Measurements from ENCODE around the gene CHRNB4. TPM values are rescaled to one million over a fixed set of nuclear protein-coding genes. Genes with fewer than 3 reads are reported as not detected.
A peak's percentile ranks its signal among the peaks of the same experiment; 100 is the strongest.

Gene CHRNB4
- total RNA-seq, 1 donor from 2014 or later, result not detected

- no peak for DNase-seq
Measured at GRCh38 chr15:78630886-78631633, 9.9 kb downstream of the CHRNB4 start.

DNA sequence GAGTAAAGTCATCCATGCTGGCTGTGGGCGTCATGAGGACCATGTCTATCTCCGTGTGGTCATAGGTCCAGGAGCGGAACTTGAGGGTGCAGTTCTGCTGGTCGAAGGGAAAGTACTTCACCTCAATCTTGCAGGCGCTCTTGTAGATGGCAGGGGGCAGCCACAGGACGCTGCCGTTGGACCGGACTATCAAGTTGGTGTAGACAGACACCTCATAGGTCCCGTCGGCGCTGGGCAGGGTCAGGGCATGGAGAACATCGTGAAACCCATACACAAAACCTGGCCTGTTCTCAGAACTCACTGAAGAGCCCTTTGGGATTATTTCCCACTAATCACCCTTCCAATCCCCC is 11.3 kb downstream of the CHRNB4 start:
- no peak for DNase-seq

- no peak for DNase-seq
Measured at GRCh38 chr15:78629031-78629715, 11.8 kb downstream of the CHRNB4 start.

DNA sequence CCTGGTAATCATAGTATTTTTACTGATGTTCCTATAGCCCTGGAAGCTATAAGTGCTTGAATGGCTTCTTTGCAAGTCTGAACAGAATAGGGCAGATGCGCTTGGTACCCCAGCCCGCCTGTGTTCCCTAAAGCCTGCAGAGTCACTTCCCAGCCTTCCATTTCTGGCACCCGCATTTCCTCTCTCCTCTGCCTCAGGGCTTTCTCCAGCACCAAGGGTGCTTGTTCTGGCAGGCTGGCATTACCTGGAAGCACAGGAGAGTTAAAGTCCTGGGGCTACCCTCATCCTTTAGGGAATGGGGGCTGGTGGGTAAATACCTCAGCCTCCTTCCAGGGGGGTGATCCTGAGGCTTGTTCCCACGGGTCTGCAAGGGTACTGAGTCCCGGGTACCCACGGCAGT is 12.8 kb downstream of the CHRNB4 start:
- DNase-seq, result no peak

DNA sequence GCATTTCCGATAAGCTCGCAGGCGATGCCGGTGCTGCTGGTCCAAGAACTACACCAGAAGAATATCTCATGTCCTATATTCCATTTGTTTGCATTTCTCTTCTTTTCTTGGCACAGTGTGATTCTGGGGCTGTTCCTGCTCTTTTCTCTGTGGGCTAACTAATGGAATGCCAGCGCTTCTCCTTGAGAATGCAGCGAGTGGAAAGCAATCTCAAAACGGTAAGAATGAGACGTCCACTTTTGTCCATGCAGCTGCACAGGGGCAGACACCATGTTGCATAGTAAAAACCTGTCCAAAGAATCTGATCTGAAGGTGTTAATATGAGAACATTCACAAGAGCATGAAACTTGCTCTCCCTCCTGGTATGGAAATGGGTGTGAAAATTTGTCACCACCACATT is 13.7 kb downstream of the CHRNB4 start:
- no peak for DNase-seq

- DNase-seq, result no peak
Measured at GRCh38 chr15:78626381-78626995, 14.5 kb downstream of the CHRNB4 start.

DNA sequence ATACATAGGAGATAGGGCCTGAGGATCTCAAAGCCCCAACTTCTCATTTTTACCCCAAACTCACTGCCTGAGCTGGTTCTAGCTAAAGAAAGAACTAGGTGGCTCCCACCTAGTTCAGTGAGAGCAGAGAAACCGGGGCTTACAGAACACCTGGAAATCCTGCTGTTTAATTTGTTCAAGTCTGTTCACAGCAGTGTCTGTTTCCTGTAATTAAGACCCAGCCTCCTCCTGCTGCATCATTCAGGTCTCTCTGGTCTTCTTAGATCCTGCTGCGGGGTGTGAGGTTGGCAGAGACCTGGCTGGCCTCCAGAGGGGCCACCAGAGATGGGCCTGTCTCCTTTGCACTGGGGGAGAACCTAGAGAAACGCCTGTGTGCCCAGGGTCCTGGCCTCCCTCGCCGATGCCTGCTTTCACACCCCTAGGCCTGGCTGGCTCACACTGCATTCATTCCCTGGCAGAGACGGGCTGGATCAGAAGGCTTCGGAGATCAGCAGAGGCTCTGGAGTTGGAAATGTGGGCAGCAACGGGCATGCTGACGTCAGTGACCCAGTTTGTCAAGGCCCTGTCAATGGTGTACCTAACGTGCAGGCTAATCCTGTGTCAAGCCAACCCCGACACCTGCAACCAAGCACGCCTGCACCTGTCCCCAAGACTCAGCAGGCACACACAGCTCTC is 15.3 kb downstream of the CHRNB4 start:
- no peak for DNase-seq

DNA sequence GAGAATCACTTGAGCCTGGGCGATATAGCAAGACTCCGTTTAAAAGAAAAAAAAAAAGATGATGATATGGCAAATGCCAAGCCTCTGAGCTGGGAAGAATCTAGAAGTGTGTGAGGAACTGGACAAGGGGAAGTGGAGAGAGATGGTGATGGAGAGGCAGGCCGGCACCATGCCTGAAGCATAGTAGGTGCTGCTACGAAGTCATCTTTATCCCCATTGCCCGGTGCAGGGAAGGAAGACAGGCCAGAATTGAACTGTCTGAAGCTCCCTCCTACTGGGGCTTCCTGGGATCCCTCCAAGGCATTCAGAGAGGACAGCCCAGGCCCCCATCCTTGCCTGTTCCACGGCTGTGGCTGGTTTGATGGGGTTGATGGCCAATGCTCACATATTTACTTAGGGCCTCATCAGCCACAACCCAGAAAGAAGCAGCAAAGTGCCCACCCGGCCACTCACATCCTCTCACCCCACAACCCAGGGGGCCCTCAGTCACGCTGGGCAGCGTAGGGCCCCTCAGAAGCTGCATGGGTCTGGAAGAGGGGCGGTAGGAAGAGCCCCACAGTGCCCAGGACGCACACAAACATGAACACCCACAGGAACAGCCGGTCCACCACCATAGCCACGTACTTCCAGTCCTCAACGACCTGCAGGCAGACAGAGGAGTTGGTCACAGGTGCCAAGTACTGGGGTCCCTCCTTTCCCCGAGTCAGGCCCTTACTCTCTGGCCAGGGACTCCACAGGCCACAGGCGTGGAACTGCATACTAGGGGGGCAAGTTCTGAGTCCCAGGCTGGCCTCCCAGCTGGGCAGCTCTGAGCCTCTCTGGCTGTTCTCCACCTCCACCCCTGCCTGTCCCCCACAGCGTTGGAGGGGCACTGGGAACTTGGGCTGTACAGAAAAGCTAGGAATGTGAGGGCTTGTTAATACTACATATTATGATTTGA is 16.1 kb downstream of the CHRNB4 start:
- DNase-seq, result no peak

DNA sequence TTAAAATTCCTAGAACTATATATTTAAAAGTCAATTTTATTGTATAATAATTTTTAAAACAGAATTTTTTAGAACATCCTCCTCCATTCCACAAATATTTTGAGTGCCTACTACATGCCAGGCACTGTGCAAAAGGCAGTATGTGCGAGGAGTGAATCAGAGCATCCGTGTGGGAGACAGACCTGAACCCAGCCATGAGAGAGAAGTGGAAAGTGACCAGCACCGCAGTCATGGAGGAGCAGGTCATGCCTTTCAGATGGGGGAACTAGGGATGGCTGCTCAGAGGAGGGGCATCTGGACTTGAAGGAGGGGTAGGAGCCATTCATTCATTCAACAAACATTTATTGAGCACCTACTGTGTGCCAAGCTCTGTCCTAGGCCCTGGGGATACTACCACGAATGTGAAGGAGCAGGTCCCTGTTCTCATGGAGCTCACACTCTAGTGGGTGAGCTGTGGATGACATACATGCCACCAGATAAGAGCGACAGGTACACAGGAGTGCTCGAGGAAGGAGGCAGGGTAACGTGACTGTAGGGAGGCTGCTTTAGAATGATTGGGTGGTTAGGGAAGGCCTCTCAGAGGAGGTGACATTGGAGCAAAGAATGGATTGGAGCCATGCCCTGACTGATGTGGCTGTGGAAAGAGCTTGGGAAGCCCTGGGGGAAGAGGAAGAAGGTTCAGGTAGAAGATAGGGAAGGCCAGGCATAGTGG is 17.1 kb downstream of the CHRNB4 start:
- no peak for DNase-seq

DNA sequence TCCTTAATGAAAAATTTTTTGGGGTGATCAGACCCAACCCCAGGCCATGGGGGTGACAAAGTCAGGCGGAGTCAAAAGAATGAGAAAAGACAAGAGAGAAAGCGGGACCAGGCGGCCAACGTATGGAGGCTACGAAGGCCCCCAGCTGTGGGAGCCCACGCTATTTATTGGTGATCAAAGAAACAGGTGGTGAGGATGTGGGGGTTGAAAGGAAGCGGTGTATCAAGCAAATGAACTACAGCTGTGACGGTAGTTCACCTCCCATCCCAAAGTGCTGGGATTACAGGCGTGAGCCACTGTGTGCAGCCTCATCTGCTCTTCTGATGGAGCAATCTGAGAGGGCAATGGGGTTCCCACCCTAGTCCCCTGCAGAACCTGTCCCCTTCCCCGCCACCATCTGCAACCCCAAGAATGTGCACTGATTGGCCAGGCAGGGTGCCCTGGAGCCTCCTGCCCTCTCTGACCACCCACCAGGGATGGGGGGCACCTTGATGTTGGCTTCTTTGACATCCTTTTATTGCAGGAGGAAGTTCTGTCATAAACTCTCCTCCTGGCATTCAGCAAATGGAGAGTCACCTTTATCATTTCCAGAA is 19.1 kb downstream of the CHRNB4 start:
- DNase-seq, result no peak

- DNase-seq, result no peak
Measured at GRCh38 chr15:78620527-78621421, 20.2 kb downstream of the CHRNB4 start, which contains the start of gene CHRNA3. TSS of gene CHRNA3 (minus strand) at chr15:78620996. CDS start at chr15:78620794, 202 bp downstream.

DNA sequence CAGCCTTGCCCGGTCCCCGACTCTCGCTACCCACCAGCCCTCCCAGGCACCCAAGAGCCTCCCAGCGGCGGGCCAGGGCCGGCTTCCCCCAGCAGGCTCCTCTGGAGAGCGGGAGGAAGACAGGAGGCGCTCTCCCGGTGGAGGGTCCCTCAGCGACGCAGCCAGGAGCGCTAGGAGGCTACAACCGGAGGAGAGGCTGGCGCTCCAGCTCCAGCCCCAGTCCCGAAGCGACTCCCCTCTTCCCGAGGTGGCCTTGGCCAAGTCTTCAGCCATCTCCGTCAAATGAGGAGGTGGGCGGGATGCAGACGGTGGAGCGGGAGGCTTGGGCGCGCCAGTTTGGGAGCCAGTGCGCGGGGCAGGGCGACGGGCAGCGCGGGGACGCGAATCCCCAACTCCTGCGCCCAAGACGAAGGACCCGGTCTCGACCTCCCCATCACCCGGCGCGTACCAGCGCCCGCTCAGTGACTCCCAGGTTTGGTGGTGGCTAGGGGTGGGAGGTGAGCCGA is 20.9 kb downstream of the CHRNB4 start:
- peak; percentile 32 for DNase-seq

- no peak for DNase-seq
Measured at GRCh38 chr15:78619022-78619950, 21.7 kb downstream of the CHRNB4 start.

- peak; percentile 90 for DNase-seq
Measured at GRCh38 chr15:78618490-78618934, 22.5 kb downstream of the CHRNB4 start.

DNA sequence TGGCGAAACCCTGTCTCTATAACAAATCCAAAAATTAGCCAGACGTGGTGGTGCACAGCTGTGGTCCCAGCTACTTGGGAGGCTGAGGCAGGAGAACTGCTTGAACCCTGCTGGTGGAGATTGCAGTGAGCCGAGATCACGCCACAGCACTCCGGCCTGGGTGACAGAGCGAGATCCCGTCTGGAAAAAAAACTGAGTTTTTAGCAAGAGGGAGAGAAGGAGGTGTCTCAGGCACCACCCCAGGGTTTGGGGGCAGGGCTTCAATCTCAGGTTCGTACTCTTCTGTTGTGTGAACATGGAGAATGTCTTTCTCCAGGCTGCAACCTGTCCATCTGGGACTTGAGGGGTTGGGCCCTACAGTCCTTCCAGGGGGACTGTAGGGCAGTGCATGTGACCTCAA is 22.9 kb downstream of the CHRNB4 start:
- no peak for DNase-seq

DNA sequence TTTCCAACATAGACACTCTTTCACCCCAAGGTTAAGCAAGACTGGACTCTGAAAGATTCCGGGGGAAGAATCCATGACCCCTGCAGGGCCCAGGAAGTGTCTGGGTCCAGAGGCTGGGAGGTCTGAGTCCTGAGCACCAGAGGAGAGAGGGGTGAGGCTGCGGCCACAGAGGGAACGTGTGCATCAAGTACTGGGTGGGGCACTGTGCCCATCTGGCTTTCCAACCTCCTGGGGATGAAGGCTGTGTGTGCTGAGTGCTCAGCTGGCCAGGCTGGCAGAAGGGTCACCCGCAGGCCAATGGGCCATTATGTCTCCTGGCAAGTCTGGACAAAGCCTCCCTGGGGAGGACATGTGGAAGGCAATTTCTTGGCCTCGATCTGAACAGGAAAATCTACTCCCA is 23.5 kb downstream of the CHRNB4 start:
- no peak for DNase-seq

GRCh38 chr15:78617076-78617475 is 23.9 kb downstream of the CHRNB4 start:
- DNase-seq, result no peak

GRCh38 chr15:78616506-78616905 is 24.5 kb downstream of the CHRNB4 start:
- DNase-seq, result no peak

Data from dermis blood vessel endothelial cell (primary cell).